Panc1 (cell line): ENCODE measurements around the gene GEMIN4. TPM values are rescaled to one million over a fixed set of nuclear protein-coding genes. Genes with fewer than 3 reads are reported as not detected.
A peak's percentile ranks its signal among the peaks of the same experiment; 100 is the strongest.

Experiments
- ATAC-seq: fragments of 200-7000 bp; cut with Tn5 transposase; 2 replicates; pipeline ENCODE4 v1.9.1; 2020; ENCODE audit warnings: mild to moderate bottlenecking, moderate library complexity
- BruUV-seq: library from RNA; stranded (reverse); fragments of 400-500 nt; replicated peaks from 2 replicates; lab custom pipeline; 2021; lab: Mats Ljungman, UMichigan
- CTCF ChIA-PET: fragments of 300-600 bp; sonication (Branson Sonifier 250); formaldehyde crosslinking; loops from one replicate; lab custom pipeline; 2022; ENCODE audit warnings: antibody characterized with exemption; lab: Charles Lee
- POLR2A ChIA-PET: fragments of 300-600 bp; sonication (Branson Sonifier 250); formaldehyde crosslinking; loops from one replicate; lab custom pipeline; 2022; ENCODE audit warnings: antibody characterized with exemption; lab: Charles Lee
- DNase-seq: peaks from one replicate; pipeline ENCODE4 v3.0.0-alpha.2; 2010; ENCODE audit warnings: low read depth, low spot score
- H3K27ac ChIP-seq: 2 replicates; pipeline ENCODE4 v1.5.1; 2011; ENCODE audit warnings: mild to moderate bottlenecking, low read length, inconsistent platforms
- H3K27me3 ChIP-seq: fragments of 200-500 bp; sonication (Bioruptor generic); 2 replicates; pipeline ENCODE4 v1.6.0; 2014; ENCODE audit warnings: low read length, inconsistent platforms; ENCODE audit not compliant: control insufficient read depth, insufficient read depth
- H3K36me3 ChIP-seq: fragments of 200-500 bp; sonication (Bioruptor generic); 2 replicates; pipeline ENCODE4 v1.5.1; 2014; ENCODE audit warnings: inconsistent platforms, mild to moderate bottlenecking, low read length, moderate library complexity; ENCODE audit not compliant: control insufficient read depth, insufficient read depth
- H3K4me1 ChIP-seq: 2 replicates; pipeline ENCODE4 v1.5.1; 2011; ENCODE audit warnings: inconsistent platforms, mild to moderate bottlenecking, low read length, moderate library complexity; ENCODE audit not compliant: control insufficient read depth, insufficient read depth
- H3K4me3 ChIP-seq, 2 experiments: 2 replicates each; pipeline ENCODE4 v1.5.1; 2011 to 2012; ENCODE audit warnings: low read depth in 2 of 2, low read length in 2 of 2, mild to moderate bottlenecking in 2 of 2, inconsistent platforms in 1 of 2, moderate library complexity in 1 of 2
- H3K9me3 ChIP-seq: fragments of 200-500 bp; sonication (Bioruptor generic); 2 replicates; pipeline ENCODE4 v1.5.1; 2014; ENCODE audit warnings: low read depth, mild to moderate bottlenecking, inconsistent platforms, low read length, moderate library complexity; ENCODE audit not compliant: control insufficient read depth, insufficient read depth
- POLR2AphosphoS5 ChIP-seq: IDR thresholded peaks from 2 replicates; pipeline ENCODE4 v1.6.1; 2012; ENCODE audit warnings: mild to moderate bottlenecking, low read depth, low read length, moderate library complexity
- SIN3A ChIP-seq: IDR thresholded peaks from 2 replicates; pipeline ENCODE4 v1.6.1; 2012; ENCODE audit warnings: low read depth, mild to moderate bottlenecking, low read length, moderate library complexity, borderline replicate concordance; ENCODE audit not compliant: insufficient read depth
- TCF7L2 ChIP-seq: IDR thresholded peaks from 2 replicates; pipeline ENCODE4 v1.6.1; 2011; ENCODE audit warnings: mild to moderate bottlenecking, low read depth, low read length, inconsistent platforms
- in situ Hi-C: cut with HindIII; loops from 2 replicates; pipeline ENCODE4 v1.10.0; 2016; ENCODE audit warnings: low sequenced_read_pairs, low pct_unique_long_range_greater_than_20kb
- intact Hi-C: fragments of 100-400 bp; cut with micrococcal nuclease; formaldehyde crosslinking; loops from one replicate; pipeline ENCODE4 v1.10.0; 2022; ENCODE audit not compliant: unreplicated experiment
- total RNA-seq: library from RNA; stranded (reverse); gene quantifications from one replicate; pipeline ENCODE4 v1.2.1, GENCODE V29; 2021; ENCODE audit not compliant: unreplicated experiment
- TF ChIP-seq, protein P1 (sequence below), 2 experiments: IDR thresholded peaks; 2 replicates each; pipeline ENCODE4 v1.6.1; 2011 to 2012; ENCODE audit warnings: low read depth in 2 of 2, control low read depth in 1 of 2, low read length in 1 of 2, mild to moderate bottlenecking in 1 of 2, moderate library complexity in 1 of 2; ENCODE audit not compliant: insufficient read depth in 1 of 2
- TF ChIP-seq, protein P2 (sequence below): fragments of 450-650 bp; IDR thresholded peaks from 2 replicates; pipeline ENCODE4 v1.5.1; 2017; ENCODE audit warnings: mild to moderate bottlenecking

GEMIN4 gene
- total RNA-seq, 1 experiment from 2014 or later: 34.9 TPM

DNA sequence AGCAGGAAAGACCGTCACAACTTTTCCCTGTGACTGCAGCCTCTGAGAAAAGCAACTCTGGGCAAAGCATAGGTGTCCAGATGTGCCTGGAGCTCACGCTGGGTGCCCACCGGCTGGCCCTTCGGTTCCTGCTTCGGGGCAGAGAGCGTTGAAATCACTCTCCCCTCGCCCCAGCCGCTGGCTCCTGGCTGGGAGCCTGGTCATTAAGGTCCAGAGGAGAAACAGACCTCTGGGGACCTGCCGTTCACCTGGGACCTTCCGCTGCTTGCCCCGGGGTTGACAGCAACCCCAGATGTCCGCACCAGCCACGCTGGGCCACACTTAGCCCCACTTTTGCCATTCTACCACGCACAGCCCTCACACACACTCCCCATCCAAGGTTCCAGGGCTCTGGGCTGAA lies 43.2 kb upstream of the GEMIN4 start:
- no peaks in the 10 kb centered on the region for H3K27me3 ChIP-seq
- peaks cover 17% of the 10 kb centered on the region for H3K4me1 ChIP-seq
- no peak overlapping the region for H3K4me3 ChIP-seq
- no peaks in the 10 kb centered on the region for H3K9me3 ChIP-seq
- no peaks in the 10 kb centered on the region; the same call in 1 of the 2 replicates for H3K36me3 ChIP-seq
- TF ChIP-seq, protein P1, sequence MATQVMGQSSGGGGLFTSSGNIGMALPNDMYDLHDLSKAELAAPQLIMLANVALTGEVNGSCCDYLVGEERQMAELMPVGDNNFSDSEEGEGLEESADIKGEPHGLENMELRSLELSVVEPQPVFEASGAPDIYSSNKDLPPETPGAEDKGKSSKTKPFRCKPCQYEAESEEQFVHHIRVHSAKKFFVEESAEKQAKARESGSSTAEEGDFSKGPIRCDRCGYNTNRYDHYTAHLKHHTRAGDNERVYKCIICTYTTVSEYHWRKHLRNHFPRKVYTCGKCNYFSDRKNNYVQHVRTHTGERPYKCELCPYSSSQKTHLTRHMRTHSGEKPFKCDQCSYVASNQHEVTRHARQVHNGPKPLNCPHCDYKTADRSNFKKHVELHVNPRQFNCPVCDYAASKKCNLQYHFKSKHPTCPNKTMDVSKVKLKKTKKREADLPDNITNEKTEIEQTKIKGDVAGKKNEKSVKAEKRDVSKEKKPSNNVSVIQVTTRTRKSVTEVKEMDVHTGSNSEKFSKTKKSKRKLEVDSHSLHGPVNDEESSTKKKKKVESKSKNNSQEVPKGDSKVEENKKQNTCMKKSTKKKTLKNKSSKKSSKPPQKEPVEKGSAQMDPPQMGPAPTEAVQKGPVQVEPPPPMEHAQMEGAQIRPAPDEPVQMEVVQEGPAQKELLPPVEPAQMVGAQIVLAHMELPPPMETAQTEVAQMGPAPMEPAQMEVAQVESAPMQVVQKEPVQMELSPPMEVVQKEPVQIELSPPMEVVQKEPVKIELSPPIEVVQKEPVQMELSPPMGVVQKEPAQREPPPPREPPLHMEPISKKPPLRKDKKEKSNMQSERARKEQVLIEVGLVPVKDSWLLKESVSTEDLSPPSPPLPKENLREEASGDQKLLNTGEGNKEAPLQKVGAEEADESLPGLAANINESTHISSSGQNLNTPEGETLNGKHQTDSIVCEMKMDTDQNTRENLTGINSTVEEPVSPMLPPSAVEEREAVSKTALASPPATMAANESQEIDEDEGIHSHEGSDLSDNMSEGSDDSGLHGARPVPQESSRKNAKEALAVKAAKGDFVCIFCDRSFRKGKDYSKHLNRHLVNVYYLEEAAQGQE (IDR thresholded peaks at IDR 0.05; ENCODE audit: insufficient read depth in 1 of 2, low read depth in 2 of 2, low read length in 1 of 2): no peak
- TF ChIP-seq, protein P2, sequence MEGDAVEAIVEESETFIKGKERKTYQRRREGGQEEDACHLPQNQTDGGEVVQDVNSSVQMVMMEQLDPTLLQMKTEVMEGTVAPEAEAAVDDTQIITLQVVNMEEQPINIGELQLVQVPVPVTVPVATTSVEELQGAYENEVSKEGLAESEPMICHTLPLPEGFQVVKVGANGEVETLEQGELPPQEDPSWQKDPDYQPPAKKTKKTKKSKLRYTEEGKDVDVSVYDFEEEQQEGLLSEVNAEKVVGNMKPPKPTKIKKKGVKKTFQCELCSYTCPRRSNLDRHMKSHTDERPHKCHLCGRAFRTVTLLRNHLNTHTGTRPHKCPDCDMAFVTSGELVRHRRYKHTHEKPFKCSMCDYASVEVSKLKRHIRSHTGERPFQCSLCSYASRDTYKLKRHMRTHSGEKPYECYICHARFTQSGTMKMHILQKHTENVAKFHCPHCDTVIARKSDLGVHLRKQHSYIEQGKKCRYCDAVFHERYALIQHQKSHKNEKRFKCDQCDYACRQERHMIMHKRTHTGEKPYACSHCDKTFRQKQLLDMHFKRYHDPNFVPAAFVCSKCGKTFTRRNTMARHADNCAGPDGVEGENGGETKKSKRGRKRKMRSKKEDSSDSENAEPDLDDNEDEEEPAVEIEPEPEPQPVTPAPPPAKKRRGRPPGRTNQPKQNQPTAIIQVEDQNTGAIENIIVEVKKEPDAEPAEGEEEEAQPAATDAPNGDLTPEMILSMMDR: no peak
- in situ Hi-C loops: no loop called here
- ChIA-PET POLR2A (no interaction called here), CTCF (interaction anchor here (0.6 to 2.1 kb wide), 2 partner anchors 144 to 186 kb away, joined by 3 to 14 read pairs; no protein-coding TSS in a partner anchor)
- peak overlapping the region; percentile 66 for H3K27ac ChIP-seq
- no TSS peak for BruUV-seq
- ATAC-seq: peak; percentile 6
- DNase-seq: no peak
- intact Hi-C loops: loop anchor here (5.0 kb wide), 1 partner anchor 187 kb away; no protein-coding TSS in a partner anchor

GRCh38 chr17:794876-795275 lies 42.8 kb upstream of the GEMIN4 start:
- TF ChIP-seq, protein P1 (IDR thresholded peaks at IDR 0.05; ENCODE audit: insufficient read depth in 1 of 2, low read depth in 2 of 2, low read length in 1 of 2): no peak
- no peak; the same call in 1 of the 2 replicates for TF ChIP-seq POLR2AphosphoS5
- TF ChIP-seq, protein P2: no peak; the same call in 1 of the 2 replicates
- TF ChIP-seq SIN3A: no peak
- no peak for TF ChIP-seq TCF7L2
- Histone ChIP-seq H3K27me3 (no peaks in the 10 kb centered on the region), H3K27ac (peak overlapping the region; percentile 66), H3K9me3 (no peaks in the 10 kb centered on the region), H3K4me3 (no peak overlapping the region), H3K4me1 (peaks cover 17% of the 10 kb centered on the region), H3K36me3 (no peaks in the 10 kb centered on the region; the same call in 1 of the 2 replicates)
- in situ Hi-C loops (no loop called here), intact Hi-C loops (loop anchor here (5.0 kb wide), 1 partner anchor 187 kb away; no protein-coding TSS in a partner anchor)
- BruUV-seq: no TSS peak
- ChIA-PET POLR2A (no interaction called here), CTCF (interaction anchor here (2.1 kb wide), 1 partner anchor 186 kb away, joined by 14 read pairs; no protein-coding TSS in a partner anchor)
- peak; percentile 69 for ATAC-seq
- DNase-seq: peak; percentile 42
